ENCODE measurements around the gene DNAH12.
"Not testable (repeated sequence)": the region's sequence is repeated elsewhere in the genome, so short reads cannot be mapped to it uniquely, and the experiment has no call there.

Gene DNAH12

DNA sequence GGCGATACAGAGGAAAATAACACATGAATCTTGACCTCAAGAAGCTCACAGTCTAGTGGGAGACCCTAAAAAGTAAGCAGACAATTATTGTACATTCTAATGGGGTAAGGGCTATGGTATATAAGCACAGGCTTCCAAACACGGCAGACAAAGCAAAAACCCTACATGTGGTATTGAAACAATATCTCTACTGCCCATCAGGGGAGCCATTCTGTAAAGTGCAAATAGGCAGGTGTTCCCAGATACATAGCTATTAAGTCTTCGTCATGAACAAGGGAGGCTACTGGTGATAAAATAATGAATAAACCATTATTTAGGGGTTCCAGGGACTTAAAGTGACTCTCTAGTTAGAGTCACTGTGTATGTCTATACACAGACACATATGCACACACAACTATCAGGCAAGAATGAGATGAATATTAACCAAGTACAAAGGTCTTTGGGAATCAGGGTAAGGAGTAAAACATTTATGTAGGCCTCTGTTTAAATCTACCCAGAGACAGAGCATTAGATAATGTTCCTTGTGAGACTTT is 213.0 kb downstream of the DNAH12 start:
- Histone ChIP-seq H3K36me3 (ENCODE audit: control insufficient read depth, low read length) (no peaks in the 10 kb centered on the region), H3K27ac (ENCODE audit: low read depth, low read length) (no peak overlapping the region)
- TF ChIP-seq, protein P1, sequence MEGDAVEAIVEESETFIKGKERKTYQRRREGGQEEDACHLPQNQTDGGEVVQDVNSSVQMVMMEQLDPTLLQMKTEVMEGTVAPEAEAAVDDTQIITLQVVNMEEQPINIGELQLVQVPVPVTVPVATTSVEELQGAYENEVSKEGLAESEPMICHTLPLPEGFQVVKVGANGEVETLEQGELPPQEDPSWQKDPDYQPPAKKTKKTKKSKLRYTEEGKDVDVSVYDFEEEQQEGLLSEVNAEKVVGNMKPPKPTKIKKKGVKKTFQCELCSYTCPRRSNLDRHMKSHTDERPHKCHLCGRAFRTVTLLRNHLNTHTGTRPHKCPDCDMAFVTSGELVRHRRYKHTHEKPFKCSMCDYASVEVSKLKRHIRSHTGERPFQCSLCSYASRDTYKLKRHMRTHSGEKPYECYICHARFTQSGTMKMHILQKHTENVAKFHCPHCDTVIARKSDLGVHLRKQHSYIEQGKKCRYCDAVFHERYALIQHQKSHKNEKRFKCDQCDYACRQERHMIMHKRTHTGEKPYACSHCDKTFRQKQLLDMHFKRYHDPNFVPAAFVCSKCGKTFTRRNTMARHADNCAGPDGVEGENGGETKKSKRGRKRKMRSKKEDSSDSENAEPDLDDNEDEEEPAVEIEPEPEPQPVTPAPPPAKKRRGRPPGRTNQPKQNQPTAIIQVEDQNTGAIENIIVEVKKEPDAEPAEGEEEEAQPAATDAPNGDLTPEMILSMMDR (IDR thresholded peaks at IDR 0.05; ENCODE audit: low read depth, low read length, poor library complexity, severe bottlenecking) = no peak
- no peak for TF ChIP-seq EZH2phosphoT487 (IDR thresholded peaks at IDR 0.05; ENCODE audit: borderline replicate concordance, low read length)

DNA sequence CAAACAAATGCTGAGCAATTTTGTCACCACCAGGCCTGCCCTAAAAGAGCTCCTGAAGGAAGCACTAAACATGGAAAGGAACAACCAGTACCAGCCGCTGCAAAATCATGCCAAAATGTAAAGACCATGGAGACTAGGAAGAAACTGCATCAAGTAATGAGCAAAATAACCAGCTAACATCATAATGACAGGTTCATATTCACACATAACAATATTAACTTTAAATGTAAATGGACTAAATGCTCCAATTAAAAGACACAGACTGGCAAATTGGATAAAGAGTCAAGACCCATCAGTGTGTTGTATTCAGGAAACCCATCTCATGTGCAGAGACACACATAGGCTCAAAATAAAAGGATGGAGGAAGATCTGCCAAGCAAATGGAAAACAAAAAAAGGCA is 217.6 kb downstream of the DNAH12 start:
- not testable (repeated sequence) for H3K9me2 ChIP-seq (replicated peaks; ENCODE audit: control insufficient read depth, low read length); H3K27me3 ChIP-seq (ENCODE audit: control insufficient read depth, low read length); H3K9me3 ChIP-seq (ENCODE audit: control insufficient read depth, insufficient read depth, low read length); H3K4me3 ChIP-seq (ENCODE audit: low read length); H3K36me3 ChIP-seq (ENCODE audit: control insufficient read depth, low read length); H3K4me2 ChIP-seq (ENCODE audit: low read length); H3F3A ChIP-seq (ENCODE audit: control insufficient read depth, insufficient read depth); H3K4me1 ChIP-seq (ENCODE audit: control insufficient read depth, low read length); H3K27ac ChIP-seq (ENCODE audit: low read depth, low read length); H3K79me2 ChIP-seq (ENCODE audit: control insufficient read depth, low read length); H4K20me1 ChIP-seq (ENCODE audit: control insufficient read depth, insufficient read depth, low read depth, low read length)

More for the DNA sequence above, 213.0 kb downstream of the DNAH12 start:
- Histone ChIP-seq H3K9me2 (replicated peaks; ENCODE audit: control insufficient read depth, low read length) (no peaks in the 10 kb centered on the region), H3F3A (ENCODE audit: control insufficient read depth, insufficient read depth) (no peaks in the 10 kb centered on the region), H3K4me3 (ENCODE audit: low read length) (no peak overlapping the region), H3K4me2 (ENCODE audit: low read length) (no peak overlapping the region), H3K27me3 (ENCODE audit: control insufficient read depth, low read length) (peaks cover 9% of the 10 kb centered on the region), H3K79me2 (ENCODE audit: control insufficient read depth, low read length) (no peaks in the 10 kb centered on the region), H4K20me1 (ENCODE audit: control insufficient read depth, insufficient read depth, low read depth, low read length) (no peaks in the 10 kb centered on the region), H3K4me1 (ENCODE audit: control insufficient read depth, low read length) (no peaks in the 10 kb centered on the region), H3K9me3 (ENCODE audit: control insufficient read depth, insufficient read depth, low read length) (no peaks in the 10 kb centered on the region)

DNA sequence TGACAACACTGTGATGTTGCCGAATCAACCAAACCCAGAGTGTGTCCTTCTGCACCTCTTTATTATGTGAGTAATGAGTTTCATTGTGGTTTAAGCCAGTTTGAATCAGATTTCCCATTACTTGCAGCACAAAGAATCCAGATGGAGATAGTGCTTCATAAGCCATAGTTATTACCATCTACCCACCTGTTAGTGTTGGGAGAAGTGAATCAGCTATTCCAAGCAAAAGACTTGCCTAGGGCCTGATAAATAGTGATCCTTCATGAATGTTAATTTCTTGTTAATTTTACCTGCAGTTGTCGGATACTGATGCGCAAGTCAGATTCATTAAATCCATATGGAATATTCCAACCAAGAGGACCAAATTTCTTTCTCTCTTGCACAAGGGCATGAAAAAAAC is 229.9 kb downstream of the DNAH12 start:
- no peak overlapping the region for H3K27ac ChIP-seq (ENCODE audit: low read depth, low read length)
- H3K79me2 ChIP-seq (ENCODE audit: control insufficient read depth, low read length) = no peaks in the 10 kb centered on the region
- peaks cover 8% of the 10 kb centered on the region for H3K9me3 ChIP-seq (ENCODE audit: control insufficient read depth, insufficient read depth, low read length)
- H3F3A ChIP-seq (ENCODE audit: control insufficient read depth, insufficient read depth) = no peaks in the 10 kb centered on the region
- no peaks in the 10 kb centered on the region for H3K4me1 ChIP-seq (ENCODE audit: control insufficient read depth, low read length)
- H3K36me3 ChIP-seq (ENCODE audit: control insufficient read depth, low read length) = no peaks in the 10 kb centered on the region
- H3K4me2 ChIP-seq (ENCODE audit: low read length) = no peak overlapping the region
- peaks cover 11% of the 10 kb centered on the region; the same call in 1 of the 2 replicates for H3K27me3 ChIP-seq (ENCODE audit: control insufficient read depth, low read length)
- H3K9me2 ChIP-seq (replicated peaks; ENCODE audit: control insufficient read depth, low read length) = no peaks in the 10 kb centered on the region
- H4K20me1 ChIP-seq (ENCODE audit: control insufficient read depth, insufficient read depth, low read depth, low read length) = no peaks in the 10 kb centered on the region
- TF ChIP-seq, protein P1 (IDR thresholded peaks at IDR 0.05; ENCODE audit: low read depth, low read length, poor library complexity, severe bottlenecking) = no peak
- no peak for TF ChIP-seq EZH2phosphoT487 (IDR thresholded peaks at IDR 0.05; ENCODE audit: borderline replicate concordance, low read length)
- no peak overlapping the region for H3K4me3 ChIP-seq (ENCODE audit: low read length)

DNA sequence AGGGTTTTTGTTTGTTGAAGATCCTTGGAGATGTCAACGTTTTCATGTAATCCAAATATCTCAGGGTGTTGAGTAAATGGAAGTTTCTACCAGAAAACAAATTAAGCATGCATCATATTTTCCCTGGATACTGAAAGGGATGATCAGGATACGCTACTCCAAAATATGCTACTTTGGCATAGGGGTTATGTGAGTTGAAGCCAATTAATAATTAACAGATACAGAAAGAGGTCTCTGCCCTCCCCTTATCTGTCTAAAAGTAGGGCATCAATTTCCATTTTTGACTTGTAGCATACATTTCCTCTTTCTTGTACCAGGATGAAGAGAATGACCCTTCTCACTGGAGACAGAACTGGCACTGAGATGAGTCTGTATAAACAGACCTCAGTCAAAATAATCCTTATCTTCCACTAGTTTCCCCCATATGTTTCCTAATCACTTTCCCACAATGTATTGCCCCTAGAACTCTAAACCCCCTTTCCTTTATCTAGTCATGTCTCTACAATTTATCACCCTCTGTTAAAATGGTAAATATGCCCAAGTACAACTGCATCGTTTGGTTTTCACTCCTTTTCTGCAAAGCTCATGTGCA is 234.3 kb downstream of the DNAH12 start:
- Histone ChIP-seq H4K20me1 (ENCODE audit: control insufficient read depth, insufficient read depth, low read depth, low read length) (no peaks in the 10 kb centered on the region), H3K36me3 (ENCODE audit: control insufficient read depth, low read length) (no peaks in the 10 kb centered on the region), H3K9me2 (replicated peaks; ENCODE audit: control insufficient read depth, low read length) (no peaks in the 10 kb centered on the region), H3K9me3 (ENCODE audit: control insufficient read depth, insufficient read depth, low read length) (no peaks in the 10 kb centered on the region), H3K4me1 (ENCODE audit: control insufficient read depth, low read length) (no peaks in the 10 kb centered on the region), H3K27me3 (ENCODE audit: control insufficient read depth, low read length) (peaks cover 11% of the 10 kb centered on the region; the same call in 1 of the 2 replicates), H3K27ac (ENCODE audit: low read depth, low read length) (no peak overlapping the region), H3F3A (ENCODE audit: control insufficient read depth, insufficient read depth) (no peaks in the 10 kb centered on the region), H3K4me3 (ENCODE audit: low read length) (no peak overlapping the region), H3K79me2 (ENCODE audit: control insufficient read depth, low read length) (no peaks in the 10 kb centered on the region), H3K4me2 (ENCODE audit: low read length) (no peak overlapping the region)
- TF ChIP-seq, protein P1 (IDR thresholded peaks at IDR 0.05; ENCODE audit: low read depth, low read length, poor library complexity, severe bottlenecking) = no peak
- TF ChIP-seq EZH2phosphoT487 (IDR thresholded peaks at IDR 0.05; ENCODE audit: borderline replicate concordance, low read length) = no peak

DNA sequence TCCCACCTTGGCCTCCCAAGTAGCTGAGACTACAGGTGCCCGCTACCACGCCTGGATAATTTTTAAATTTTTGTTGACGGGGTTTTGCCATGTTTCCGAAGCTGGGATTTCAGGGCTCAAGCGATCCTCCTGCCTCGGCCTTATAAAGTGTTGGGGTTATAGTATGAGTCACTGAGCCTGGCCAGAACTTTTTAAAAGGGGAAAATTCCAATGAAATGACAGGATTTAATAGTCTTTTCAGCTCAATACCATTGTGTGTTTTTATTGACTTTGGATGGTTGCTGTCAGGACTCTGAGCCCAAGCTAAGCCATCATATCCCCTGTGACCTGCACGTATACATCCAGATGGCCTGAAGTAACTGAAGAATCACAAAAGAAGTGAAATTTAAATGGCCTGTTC is 240.6 kb downstream of the DNAH12 start:
- H3K9me3 ChIP-seq (ENCODE audit: control insufficient read depth, insufficient read depth, low read length); H3K36me3 ChIP-seq (ENCODE audit: control insufficient read depth, low read length); H3F3A ChIP-seq (ENCODE audit: control insufficient read depth, insufficient read depth); H3K27me3 ChIP-seq (ENCODE audit: control insufficient read depth, low read length); H3K4me1 ChIP-seq (ENCODE audit: control insufficient read depth, low read length); H4K20me1 ChIP-seq (ENCODE audit: control insufficient read depth, insufficient read depth, low read depth, low read length); H3K79me2 ChIP-seq (ENCODE audit: control insufficient read depth, low read length); H3K27ac ChIP-seq (ENCODE audit: low read depth, low read length); H3K9me2 ChIP-seq (replicated peaks; ENCODE audit: control insufficient read depth, low read length); H3K4me3 ChIP-seq (ENCODE audit: low read length); H3K4me2 ChIP-seq (ENCODE audit: low read length): not testable (repeated sequence)

All from DOHH2 (cell line).